Endometrial microvascular endothelial cells (primary cell): ENCODE measurements around the gene RPS26. TPM values are rescaled to one million over a fixed set of nuclear protein-coding genes. Genes with fewer than 3 reads are reported as not detected.

ENCODE experiments used
- total RNA-seq: library from RNA; depleted of rRNA; stranded (reverse); fragments of >200 nt; gene quantifications from one replicate; pipeline ENCODE4 v1.2.3, GENCODE V29; 2015; ENCODE audit errors: inconsistent ontology term

Gene RPS26
- total RNA-seq, 1 donor from 2014 or later, result 1,767 TPM

Other genes starting within 250 kb of the RPS26 start
- gene SARNP, start 224.2 kb upstream of the RPS26 start, total RNA-seq, result 85.2 TPM
- gene ORMDL2, start 223.9 kb upstream of the RPS26 start, total RNA-seq, result 44.0 TPM
- gene DNAJC14, start 212.3 kb upstream of the RPS26 start, total RNA-seq, result 37.7 TPM
- gene MMP19, start 199.0 kb upstream of the RPS26 start, total RNA-seq, result 6.0 TPM
- 29.1 TPM for gene PYM1, start 114.0 kb upstream of the RPS26 start, total RNA-seq
- 82.4 TPM for gene DGKA, start 110.8 kb upstream of the RPS26 start, total RNA-seq
- gene PMEL, start 75.9 kb upstream of the RPS26 start, total RNA-seq, result not detected
- 61.3 TPM for gene CDK2, start 75.1 kb upstream of the RPS26 start, total RNA-seq
- 53.3 TPM for gene RAB5B, start 67.8 kb upstream of the RPS26 start, total RNA-seq
- 22.4 TPM for gene SUOX, start 44.6 kb upstream of the RPS26 start, total RNA-seq
- gene IKZF4, start 20.9 kb upstream of the RPS26 start, total RNA-seq, result 1.0 TPM
- not detected for gene ERBB3, start 38.2 kb downstream of the RPS26 start, total RNA-seq
- 226 TPM for gene PA2G4, start 62.6 kb downstream of the RPS26 start, total RNA-seq
- gene RPL41, start 74.7 kb downstream of the RPS26 start, total RNA-seq, result 2,640 TPM
- gene ZC3H10, start 76.3 kb downstream of the RPS26 start, total RNA-seq, result 3.0 TPM
- gene ESYT1, start 86.3 kb downstream of the RPS26 start, total RNA-seq, result 193 TPM
- 121 TPM for gene MYL6B, start 110.7 kb downstream of the RPS26 start, total RNA-seq
- 2,953 TPM for gene MYL6, start 116.4 kb downstream of the RPS26 start, total RNA-seq
- 43.6 TPM for gene SMARCC2, start 147.6 kb downstream of the RPS26 start, total RNA-seq
- 57.4 TPM for gene RNF41, start 180.0 kb downstream of the RPS26 start, total RNA-seq
- 60.3 TPM for gene NABP2, start 182.4 kb downstream of the RPS26 start, total RNA-seq
- 3.7 TPM for gene SLC39A5, start 188.1 kb downstream of the RPS26 start, total RNA-seq
- 20.3 TPM for gene ANKRD52, start 216.5 kb downstream of the RPS26 start, total RNA-seq
- 10.8 TPM for gene COQ10A, start 225.0 kb downstream of the RPS26 start, total RNA-seq